Stimulated activated CD8-positive, alpha-beta memory T cell treated with anti-CD3 and anti-CD28 coated beads, Interleukin-7, amount 100 ng/mL, for 48 hours (primary cell): ENCODE measurements around the gene PTTG1IP.

Source experiments
- DNase-seq, 2 donors: peaks; one replicate each; pipeline ENCODE4 v3.0.0-alpha.2; 2020; ENCODE audit warnings: low read depth in 1 of 2; ENCODE audit errors: extremely low read depth in 1 of 2

Gene PTTG1IP

GRCh38 chr21:44813727-44814126, 59.8 kb downstream of the PTTG1IP start:
- no peak for DNase-seq

GRCh38 chr21:44813149-44813548, 60.3 kb downstream of the PTTG1IP start:
- no peak for DNase-seq

DNA sequence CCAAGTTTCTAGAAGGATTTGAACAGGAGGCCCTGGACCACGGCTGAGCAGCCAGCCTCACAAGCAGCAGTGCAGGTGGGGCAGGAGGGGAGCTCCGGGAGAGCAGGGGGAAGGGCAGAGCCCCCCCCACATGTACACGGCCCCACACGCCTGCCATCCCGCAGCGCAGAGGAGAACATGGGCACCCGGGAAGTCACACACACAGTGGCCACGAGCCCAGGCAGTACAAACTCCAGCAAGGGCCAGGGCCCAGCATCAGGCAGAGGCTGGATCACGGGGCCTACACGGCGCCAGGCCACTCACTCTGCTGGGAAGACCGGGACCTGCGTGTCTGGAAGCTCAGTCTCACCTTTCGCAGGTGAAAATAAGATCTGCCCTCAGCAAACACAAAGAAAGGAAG, 60.9 kb downstream of the PTTG1IP start:
- DNase-seq: no peak

GRCh38 chr21:44810779-44811178, 62.7 kb downstream of the PTTG1IP start:
- DNase-seq: no peak

DNA sequence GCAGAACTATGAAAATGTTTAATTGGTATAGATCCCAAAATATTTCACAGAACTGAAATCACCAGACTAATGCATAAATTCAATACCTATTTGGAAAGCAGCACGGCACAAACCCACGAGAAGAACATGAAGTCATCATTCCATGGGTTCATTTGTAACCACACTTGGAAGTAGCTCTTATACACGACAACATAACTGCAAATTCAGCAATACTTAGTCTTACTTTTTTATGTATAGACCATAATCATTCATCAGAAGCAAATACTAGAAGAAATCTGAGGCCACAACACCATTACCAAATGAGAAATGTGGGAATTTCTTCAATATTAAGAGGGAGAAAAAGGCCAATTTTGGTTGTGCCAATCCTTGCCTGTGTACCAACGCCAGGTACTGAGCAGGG, 67.6 kb downstream of the PTTG1IP start:
- no peak for DNase-seq

- DNase-seq: no peak
Observed at GRCh38 chr21:44805226-44805625, 68.3 kb downstream of the PTTG1IP start.

DNA sequence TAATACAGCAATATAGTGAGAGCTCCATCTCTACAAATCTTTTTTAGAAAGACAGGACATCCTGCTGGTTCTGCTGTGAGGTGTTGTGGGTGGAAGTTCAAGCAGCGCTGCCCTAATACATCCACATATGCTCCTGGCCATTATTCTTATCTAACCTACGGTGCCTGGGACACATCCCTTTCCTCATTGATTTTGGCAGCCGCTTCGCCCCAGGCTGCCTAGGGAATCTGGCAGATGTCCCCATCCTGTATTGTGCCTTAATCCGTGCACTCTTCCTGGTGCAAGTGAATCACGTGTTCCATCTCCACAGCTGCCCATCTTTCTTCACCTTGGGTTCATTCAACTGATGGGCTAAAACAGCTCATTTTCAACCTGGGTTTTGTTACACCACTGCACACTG, 68.7 kb downstream of the PTTG1IP start:
- no peak for DNase-seq

- DNase-seq: no peak
Observed at GRCh38 chr21:44803651-44804050, 69.8 kb downstream of the PTTG1IP start.

DNA sequence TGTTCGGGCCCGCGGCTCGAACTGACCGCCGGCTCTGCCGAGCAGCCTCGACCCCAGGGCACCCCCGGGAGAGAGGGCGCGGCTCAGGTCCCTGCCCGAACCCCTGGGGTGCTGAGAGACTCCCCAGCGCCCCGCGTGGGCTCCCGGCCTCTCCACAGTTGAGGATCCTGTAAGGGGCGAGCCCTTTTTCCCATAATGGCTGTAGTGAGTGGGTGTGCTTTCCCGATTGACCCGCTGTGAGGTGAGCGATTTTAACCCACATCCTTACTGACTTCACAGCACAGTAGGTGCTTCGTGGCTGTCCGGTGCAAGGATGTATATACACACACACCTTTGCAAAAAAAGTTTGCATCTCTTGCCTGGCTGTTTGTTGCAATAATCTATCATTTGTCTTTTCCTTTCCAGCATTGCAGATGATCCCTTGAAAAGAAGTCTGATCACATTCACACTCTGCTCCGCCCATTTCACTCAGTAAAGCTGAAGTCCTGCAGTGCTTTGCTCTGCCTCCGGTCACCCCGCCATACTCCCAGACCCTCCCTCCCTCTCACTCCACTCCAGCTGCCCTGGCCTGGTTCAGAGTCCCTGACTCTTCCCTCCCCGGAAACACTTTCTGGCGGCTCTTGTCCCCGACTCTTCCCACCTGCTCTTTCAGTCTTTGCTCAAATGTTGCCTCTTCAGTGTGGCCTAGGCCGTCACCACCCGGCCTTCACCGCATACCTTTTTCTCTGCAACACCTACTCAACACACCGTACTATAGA, 70.9 kb downstream of the PTTG1IP start:
- DNase-seq: no peak

DNA sequence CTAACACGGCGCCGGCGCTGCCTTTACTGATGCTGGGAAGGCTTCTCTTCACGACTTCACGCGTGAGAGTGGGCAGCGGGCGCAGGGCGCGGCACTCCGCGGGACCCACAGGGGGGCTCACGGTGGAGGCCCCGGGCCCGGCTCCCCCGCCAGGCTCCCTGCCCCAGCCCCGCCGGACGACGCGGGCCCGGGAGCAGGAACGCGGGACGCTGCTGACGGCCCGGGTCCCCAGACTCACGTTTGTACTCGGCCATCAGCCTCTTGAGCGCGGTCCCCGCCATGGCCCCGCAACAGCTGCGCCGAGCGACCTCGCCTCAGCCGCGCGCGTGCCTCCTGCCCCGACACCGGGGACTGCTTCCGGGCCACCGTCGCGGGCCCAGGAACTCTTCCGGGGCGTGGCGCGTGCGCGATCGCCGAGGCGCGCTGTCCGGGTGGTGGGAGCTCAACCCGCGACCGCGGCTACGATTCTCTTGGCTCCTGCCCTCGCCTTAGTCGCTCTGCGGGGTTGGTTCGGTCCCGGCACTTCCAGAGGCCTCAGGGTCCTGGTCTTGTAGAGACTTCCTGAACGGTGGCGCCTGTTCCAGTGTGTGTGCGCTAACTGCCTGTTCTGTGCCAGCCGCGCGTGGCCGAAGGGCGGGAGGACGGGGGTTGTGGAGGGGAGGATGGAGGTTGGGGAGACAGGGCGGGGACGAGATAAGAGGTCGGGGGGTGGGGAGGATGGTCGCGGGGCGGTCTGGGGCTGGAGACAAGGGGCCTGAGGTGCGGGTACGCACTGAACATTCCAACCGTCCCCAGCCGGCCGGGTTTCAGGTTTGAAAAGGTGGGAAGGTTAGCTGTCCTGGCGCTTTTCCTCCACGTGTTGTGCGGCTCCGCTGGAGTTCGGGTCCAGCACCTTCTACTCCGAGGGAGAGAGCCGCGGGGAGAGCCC, 71.8 kb downstream of the PTTG1IP start, which contains the start of gene UBE2G2:
TSS of gene UBE2G2 (minus strand) at position 353 of the 928 bp plus-strand sequence. CDS start at position 281, 72 bp downstream.
- peak; percentile 59 to 77 for DNase-seq

GRCh38 chr21:44800971-44801467, 72.5 kb downstream of the PTTG1IP start:
- no peak for DNase-seq

- no peak for DNase-seq
Observed at GRCh38 chr21:44800103-44800502, 73.4 kb downstream of the PTTG1IP start.

GRCh38 chr21:44799646-44800045, 73.8 kb downstream of the PTTG1IP start:
- no peak for DNase-seq
